ENCODE measurements around the gene CEP126.

CEP126 gene, protein sequence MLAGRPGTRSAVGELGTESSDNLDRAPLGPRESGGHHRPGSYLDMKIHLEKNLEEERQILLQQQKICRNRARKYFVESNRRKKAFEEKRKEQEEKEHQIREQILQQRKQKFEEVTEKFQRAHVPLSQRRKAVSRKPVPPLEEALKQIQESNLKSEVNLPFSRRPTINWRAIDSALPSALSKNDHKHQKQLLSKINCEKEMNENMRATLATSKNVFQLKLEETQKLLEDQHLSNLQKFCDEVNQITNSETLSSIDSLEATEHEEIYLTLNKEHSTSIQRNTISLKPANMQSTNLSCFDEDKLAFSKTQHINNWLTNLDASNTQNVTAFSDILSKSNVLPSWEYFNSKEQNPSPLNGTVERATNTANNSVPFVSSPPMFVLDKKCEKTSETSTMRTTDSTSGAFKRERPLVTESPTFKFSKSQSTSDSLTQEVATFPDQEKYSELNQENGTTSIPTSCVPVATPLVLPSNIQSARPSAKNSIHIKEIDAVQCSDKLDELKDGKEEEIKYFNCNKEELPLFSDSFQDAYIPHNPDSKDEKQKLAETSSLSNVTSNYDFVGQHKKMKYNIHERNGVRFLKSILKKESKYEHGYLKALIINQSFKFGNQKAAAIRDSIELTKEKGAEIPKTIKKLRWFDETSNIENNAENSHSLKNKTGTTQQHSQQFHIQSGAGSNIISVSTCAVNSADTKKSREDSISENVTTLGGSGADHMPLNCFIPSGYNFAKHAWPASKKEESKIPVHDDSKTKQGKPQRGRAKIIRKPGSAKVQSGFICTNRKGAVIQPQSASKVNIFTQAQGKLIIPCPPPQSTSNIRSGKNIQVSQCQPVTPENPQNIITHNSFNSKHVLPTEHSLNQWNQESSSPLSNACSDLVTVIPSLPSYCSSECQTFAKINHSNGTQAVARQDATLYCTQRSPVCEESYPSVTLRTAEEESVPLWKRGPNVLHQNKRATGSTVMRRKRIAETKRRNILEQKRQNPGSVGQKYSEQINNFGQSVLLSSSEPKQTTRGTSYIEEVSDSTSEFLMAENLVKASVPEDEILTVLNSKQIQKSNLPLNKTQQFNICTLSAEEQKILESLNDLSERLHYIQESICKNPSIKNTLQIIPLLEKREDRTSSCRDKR

GRCh38 chr11:101914738-101915426, at the start of gene CEP126:
TSS of gene CEP126 (plus strand) at chr11:101915010. CDS start at chr11:101915285, 275 bp downstream.
- peak; percentile 94 for DNase-seq (ENCODE audit: low spot score)

DNA sequence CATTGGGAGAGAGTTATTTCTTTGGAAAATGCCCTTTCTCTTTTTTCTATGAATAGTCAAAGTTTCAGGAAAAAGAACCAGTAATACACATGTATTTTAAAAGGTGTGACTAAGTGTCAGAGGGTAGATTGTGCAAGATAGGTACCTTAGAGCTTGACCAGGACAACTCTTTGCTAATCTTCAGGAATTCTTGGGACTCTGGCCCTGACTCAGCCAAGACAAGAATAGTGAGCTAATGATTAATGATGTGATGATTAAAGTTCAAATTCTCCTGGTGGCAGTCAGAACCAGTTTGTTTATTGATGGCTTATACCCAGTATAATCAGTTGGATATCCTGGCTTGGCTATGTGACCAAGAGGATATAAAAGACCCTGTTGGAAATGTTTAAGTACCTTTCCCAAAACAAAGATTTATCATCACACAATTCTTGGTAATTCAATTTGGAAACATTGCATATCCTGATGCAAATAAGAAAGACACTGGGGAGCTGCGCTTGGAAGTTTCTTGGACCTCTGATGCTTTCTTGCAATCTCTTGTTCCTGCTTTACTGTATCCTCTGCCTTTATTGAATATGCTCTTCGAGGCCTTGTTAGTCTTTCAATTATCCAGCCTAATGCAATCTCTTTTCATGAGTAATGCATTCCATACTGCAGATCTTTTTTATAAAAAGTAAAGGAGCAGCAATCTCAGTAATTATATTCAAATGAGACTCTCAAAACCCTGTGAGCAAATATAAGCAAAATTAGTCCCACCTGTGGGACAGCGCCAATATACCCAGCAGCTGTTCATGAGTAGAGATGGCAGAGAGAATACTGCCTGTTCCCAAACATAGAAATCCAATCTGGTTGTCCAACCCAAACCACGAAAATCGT, 48.0 kb upstream of the CEP126 start:
- no peak for DNase-seq (ENCODE audit: low spot score)

DNA sequence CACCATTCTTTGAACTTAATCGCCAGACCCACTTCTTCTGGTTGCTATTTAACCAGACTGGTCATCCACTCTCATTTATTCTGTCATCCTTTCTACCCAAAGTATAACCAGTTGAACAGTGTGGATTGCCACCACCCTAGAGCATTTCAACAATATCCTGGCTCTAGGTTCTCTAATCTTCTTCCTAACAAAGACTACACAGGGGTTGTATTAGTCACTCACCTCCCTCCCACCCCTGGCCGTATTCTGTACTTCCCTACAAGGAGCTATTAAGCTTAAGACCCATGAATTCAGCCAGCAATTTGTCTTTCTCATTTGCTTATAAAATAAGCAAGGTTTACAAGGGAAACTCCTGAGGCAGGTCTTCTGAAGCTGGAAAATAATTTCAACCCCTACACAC, 46.9 kb upstream of the CEP126 start:
- DNase-seq (ENCODE audit: low spot score), result no peak

GRCh38 chr11:101870510-101870909, 44.3 kb upstream of the CEP126 start:
- no peak for DNase-seq (ENCODE audit: low spot score)

DNA sequence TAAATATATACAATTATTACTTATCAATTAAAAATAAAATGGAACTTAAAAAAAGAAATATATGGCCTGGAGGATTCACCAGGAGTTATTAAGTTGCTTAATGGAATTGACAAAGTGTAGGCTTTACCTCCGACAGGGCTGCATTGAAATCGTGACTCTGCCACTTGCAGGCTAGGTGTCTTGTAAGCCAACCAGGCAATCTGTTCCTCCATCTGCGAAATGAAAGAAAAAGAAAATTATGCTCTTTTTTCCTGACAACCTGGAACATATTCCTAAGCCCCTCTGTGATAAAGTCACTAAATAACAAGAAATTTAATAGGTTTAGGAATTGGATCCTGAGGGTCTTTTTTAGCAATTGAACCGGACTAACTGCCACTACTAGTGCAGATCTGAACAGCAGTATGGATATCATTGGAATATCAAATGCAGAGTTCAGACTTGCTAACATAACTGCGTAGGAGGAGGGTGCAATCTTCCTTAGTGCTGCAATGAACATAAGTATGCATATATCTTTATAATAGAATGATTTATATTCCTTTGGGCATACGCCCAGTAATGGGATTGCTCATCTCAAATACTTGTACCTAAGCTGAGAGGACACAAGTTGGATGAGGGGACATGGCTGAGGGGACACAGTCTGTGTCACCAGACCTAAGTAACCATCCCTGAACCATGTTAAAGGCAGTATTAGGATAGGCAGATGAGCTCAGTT, 42.5 kb upstream of the CEP126 start:
- DNase-seq (ENCODE audit: low spot score), result no peak

GRCh38 chr11:101880222-101880621, 34.6 kb upstream of the CEP126 start:
- DNase-seq (ENCODE audit: low spot score), result no peak

- no peak for DNase-seq (ENCODE audit: low spot score)
Observed at GRCh38 chr11:101881586-101881985, 33.2 kb upstream of the CEP126 start.

DNA sequence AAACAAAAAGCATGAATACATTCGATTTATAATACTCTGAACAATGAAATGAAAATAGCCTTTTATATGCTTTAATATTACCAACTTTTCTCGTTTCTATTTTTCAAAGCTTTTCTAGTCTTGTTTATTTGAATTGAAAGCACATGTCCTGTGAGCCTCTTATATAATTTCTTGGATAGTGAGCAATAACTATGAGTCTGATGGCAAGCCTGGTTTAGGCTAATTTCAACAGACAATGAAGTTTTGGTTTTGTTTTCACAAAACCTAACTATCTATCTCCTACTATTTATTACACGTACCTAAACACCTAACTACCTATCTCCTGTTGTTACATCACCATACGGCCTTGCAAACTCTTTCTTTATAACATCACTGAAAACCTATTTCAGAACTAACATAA, 29.2 kb upstream of the CEP126 start:
- no peak for DNase-seq (ENCODE audit: low spot score)

GRCh38 chr11:101889767-101890166, 25.0 kb upstream of the CEP126 start:
- DNase-seq (ENCODE audit: low spot score), result no peak

GRCh38 chr11:101894505-101894904, 20.3 kb upstream of the CEP126 start:
- DNase-seq (ENCODE audit: low spot score), result no peak

- DNase-seq (ENCODE audit: low spot score), result no peak
Observed at GRCh38 chr11:101907815-101908214, 7.0 kb upstream of the CEP126 start.

- DNase-seq (ENCODE audit: low spot score), result no peak
Observed at GRCh38 chr11:101909087-101909486, 5.7 kb upstream of the CEP126 start.

DNA sequence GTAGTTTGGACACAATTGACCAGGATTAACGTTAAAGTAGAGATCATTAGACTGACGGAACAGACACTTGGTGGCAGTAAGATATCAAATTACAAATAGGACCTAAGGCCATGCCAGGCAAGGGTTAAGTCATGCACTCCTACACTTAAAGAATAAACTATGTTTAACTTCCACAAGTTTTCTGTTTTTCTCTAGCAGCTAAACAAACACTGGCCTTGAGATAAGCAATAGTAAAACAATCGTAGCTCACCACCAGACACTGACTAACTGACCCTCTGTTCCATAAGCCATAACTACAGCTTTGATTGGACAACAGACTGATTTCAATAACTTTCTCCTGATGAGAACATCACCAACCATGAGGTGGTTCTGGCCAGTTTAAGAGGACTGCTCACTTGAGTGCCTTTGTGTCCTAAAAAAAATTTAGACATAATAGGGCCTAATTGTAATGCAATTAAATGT, 2.0 kb upstream of the CEP126 start:
- DNase-seq (ENCODE audit: low spot score), result no peak

DNA sequence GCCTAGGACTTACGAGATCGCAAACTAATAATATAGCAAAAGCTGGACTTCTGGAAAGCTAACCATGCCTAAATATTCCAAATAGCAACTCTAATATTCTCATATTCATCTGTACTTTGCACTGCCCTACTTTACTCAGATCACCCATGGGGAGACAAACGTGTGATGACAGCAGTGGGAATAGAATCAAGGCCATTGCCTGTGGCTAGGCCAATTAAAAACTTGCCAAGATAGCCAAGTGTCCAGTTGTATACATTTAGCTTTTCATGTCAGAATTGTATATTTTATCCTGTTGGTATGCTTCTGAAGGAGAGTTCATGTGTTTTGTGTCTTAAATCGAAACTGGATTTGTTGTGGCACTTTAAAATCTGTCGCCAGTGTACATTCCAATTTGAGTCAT, 1.2 kb upstream of the CEP126 start:
- DNase-seq (ENCODE audit: low spot score), result no peak

DNA sequence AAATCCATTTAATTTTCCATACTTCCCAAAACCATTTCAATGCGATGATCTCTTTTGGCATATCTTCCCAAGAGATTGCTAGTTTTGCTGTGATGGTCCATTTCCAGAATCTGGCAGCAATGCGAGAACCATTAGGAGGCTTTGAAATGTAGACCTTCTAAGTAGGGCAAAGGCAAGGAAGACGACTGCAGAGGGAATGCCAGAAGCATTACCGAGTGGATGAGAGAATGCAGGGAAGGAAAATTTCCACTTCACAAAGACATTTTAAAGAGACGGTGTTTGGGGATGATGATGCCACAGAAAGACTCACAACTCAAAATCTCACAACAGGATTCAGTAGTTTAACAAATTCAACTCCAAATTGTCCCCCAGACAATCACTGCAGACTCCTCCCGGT, 471 bp upstream of the CEP126 start:
- DNase-seq (ENCODE audit: low spot score), result no peak

- DNase-seq (ENCODE audit: low spot score), result peak; percentile 13
Observed at GRCh38 chr11:101915791-101916291, 1.0 kb downstream of the CEP126 start.

DNA sequence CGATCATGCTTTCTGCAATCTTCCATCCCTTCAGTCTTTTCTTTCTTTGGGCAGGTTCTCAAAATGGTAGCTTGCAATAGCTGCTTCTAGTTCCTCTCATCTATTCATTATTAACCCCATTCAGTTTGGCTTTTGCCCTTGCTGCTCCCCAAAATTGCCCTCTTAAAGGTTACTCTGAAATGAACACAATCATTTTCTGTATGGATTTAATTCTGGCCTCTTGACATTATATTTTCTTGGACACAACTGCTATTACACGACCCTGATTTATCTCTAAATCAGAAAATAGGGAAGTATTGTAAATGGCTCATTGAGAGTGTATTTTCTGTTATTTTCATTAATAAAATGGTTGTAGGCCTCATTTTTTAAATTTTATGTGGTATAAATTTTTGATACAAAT, 1.6 kb downstream of the CEP126 start, which contains the start of gene ANGPTL5:
TSS of gene ANGPTL5 (minus strand) at position 101 of the 400 bp plus-strand sequence. CDS start 8,613 bp downstream, outside the sequence.
- no peak for DNase-seq (ENCODE audit: low spot score)

DNA sequence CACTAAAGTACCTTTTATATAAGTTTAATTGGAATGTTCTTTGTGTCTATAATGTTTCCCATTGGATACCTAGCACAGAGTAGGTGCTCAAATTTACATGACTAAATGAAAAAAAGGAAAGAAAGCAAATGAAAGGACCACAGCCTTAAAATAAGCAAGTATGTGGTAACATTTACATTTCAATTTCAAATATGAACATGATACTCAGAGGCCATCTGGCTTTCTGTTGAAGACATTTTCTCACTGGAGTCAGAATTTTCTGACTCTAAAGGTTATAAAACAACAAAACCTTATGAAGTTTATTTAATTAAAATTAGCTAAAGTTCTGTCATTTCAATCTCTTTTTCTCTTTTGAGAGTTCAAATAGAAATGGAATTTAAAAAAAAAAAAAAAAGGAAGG, 2.4 kb downstream of the CEP126 start:
- no peak for DNase-seq (ENCODE audit: low spot score)

GRCh38 chr11:101920992-101921391, 6.2 kb downstream of the CEP126 start:
- no peak for DNase-seq (ENCODE audit: low spot score)

- no peak for DNase-seq (ENCODE audit: low spot score)
Observed at GRCh38 chr11:101923554-101923953, 8.7 kb downstream of the CEP126 start.
